Ishikawa (cell line): ENCODE data around the gene WDR88.
A peak's percentile ranks its signal among the peaks of the same experiment; 100 is the strongest.

ENCODE experiments used
- CEBPB ChIP-seq: IDR thresholded peaks from 2 replicates; pipeline ENCODE4 v1.6.1; 2012
- CREB1 ChIP-seq: IDR thresholded peaks from 2 replicates; pipeline ENCODE4 v1.6.1; 2012; ENCODE audit warnings: low read depth
- EGR1 ChIP-seq: IDR thresholded peaks from 2 replicates; pipeline ENCODE4 v1.6.1; 2012
- EP300 ChIP-seq: IDR thresholded peaks from 2 replicates; pipeline ENCODE4 v1.6.1; 2012; ENCODE audit warnings: borderline replicate concordance
- FOXM1 ChIP-seq: IDR thresholded peaks from 2 replicates; pipeline ENCODE4 v1.6.1; 2012; ENCODE audit warnings: low read depth, borderline replicate concordance
- MAX ChIP-seq: IDR thresholded peaks from 2 replicates; pipeline ENCODE4 v1.6.1; 2012
- NFIC ChIP-seq: IDR thresholded peaks from 2 replicates; pipeline ENCODE4 v1.6.1; 2012
- RAD21 ChIP-seq: IDR thresholded peaks from 2 replicates; pipeline ENCODE4 v1.6.1; 2012; ENCODE audit warnings: low read depth
- REST ChIP-seq: IDR thresholded peaks from 2 replicates; pipeline ENCODE4 v1.6.1; 2012; ENCODE audit warnings: low read depth, mild to moderate bottlenecking
- TAF1 ChIP-seq: IDR thresholded peaks from 2 replicates; pipeline ENCODE4 v1.6.1; 2012; ENCODE audit warnings: low read depth, mild to moderate bottlenecking
- TCF12 ChIP-seq: IDR thresholded peaks from 2 replicates; pipeline ENCODE4 v1.6.1; 2012; ENCODE audit warnings: low read depth
- TEAD4 ChIP-seq: IDR thresholded peaks from 2 replicates; pipeline ENCODE4 v1.6.1; 2012
- USF1 ChIP-seq: IDR thresholded peaks from 2 replicates; pipeline ENCODE4 v1.6.1; 2012
- YY1 ChIP-seq: IDR thresholded peaks from 2 replicates; pipeline ENCODE4 v1.6.1; 2012; ENCODE audit warnings: low read depth
- ZBTB7A ChIP-seq: IDR thresholded peaks from 2 replicates; pipeline ENCODE4 v1.6.1; 2012; ENCODE audit warnings: low read depth

The WDR88 gene

GRCh38 chr19:33214596-33214995, 82.7 kb downstream of the WDR88 start:
- TF ChIP-seq NFIC (no peak), REST (no peak), YY1 (no peak), TCF12 (no peak), TAF1 (no peak), RAD21 (peak; percentile 23; the same call in 1 of the 2 replicates), CEBPB (no peak), EGR1 (no peak)

- TF ChIP-seq TAF1 (no peak), CREB1 (no peak), TCF12 (no peak), TEAD4 (no peak), USF1 (no peak), EP300 (no peak), FOXM1 (no peak), RAD21 (no peak), CEBPB (no peak), YY1 (no peak), EGR1 (no peak), ZBTB7A (no peak), MAX (no peak), REST (no peak)
Measured at GRCh38 chr19:33215438-33216197, 83.7 kb downstream of the WDR88 start.

GRCh38 chr19:33216198-33216830, 84.4 kb downstream of the WDR88 start:
- no peak for TF ChIP-seq FOXM1
- TF ChIP-seq REST, result no peak

GRCh38 chr19:33217881-33218280, 86.0 kb downstream of the WDR88 start:
- TF ChIP-seq TCF12, result no peak
- TF ChIP-seq RAD21, result no peak
- no peak for TF ChIP-seq TEAD4
- no peak for TF ChIP-seq YY1
- TF ChIP-seq REST, result no peak
- TF ChIP-seq CREB1, result no peak
- no peak for TF ChIP-seq NFIC
- TF ChIP-seq TAF1, result no peak
- TF ChIP-seq ZBTB7A, result no peak
- TF ChIP-seq EGR1, result no peak
- no peak for TF ChIP-seq CEBPB
- no peak for TF ChIP-seq FOXM1
